ENCODE measurements around the gene ADAMTS6. TPM values are rescaled to one million over a fixed set of nuclear protein-coding genes. Genes with fewer than 3 reads are reported as not detected.

ADAMTS6 gene
- total and polyA plus RNA-seq, 2 donors (not counting 1 experiment from before 2014, with no cell fraction given): 3.6 to 12.3 TPM

GRCh38 chr5:65485405-65485804 is 3.7 kb upstream of the ADAMTS6 start:
- Mint-ChIP-seq H3K4me3 (no peak overlapping the region), H3K4me1 (peaks cover 7% of the 10 kb centered on the region), H3K27me3 (no peaks in the 10 kb centered on the region), H3K9me3 (ENCODE audit: insufficient read depth) (no peaks in the 10 kb centered on the region), H3K27ac (no peak overlapping the region)
- no peak for ATAC-seq (ENCODE audit: low read depth)
- no peaks in the 10 kb centered on the region for H3K27me3 ChIP-seq (replicated peaks in 1 of 4; ENCODE audit: control extremely low read depth in 1 of 4, control insufficient read depth in 3 of 4, insufficient read depth in 4 of 4, low read length in 3 of 4)
- ChIA-PET CTCF (interaction anchor here (1.1 to 8.0 kb wide), 3 partner anchors 525 to 727 kb away, joined by 5 to 160 read pairs (median 131); no protein-coding TSS in a partner anchor), POLR2A (no interaction called here)
- H3K27ac ChIP-seq (ENCODE audit: low read length in 2 of 2): no peak overlapping the region
- WGBS (ENCODE audit: insufficient coverage): 95% methylated on average over 27 of the region's 28 CpGs
- TF ChIP-seq EZH2 (IDR thresholded peaks at IDR 0.05; ENCODE audit: borderline replicate concordance, insufficient read depth, low read depth, low read length, poor library complexity, severe bottlenecking) (no peak), CTCF (IDR thresholded peaks at IDR 0.05) (no peak)
- no peak overlapping the region for H3K4me2 ChIP-seq (replicated peaks; ENCODE audit: low read depth, low read length, poor library complexity, severe bottlenecking)
- H3K36me3 ChIP-seq (replicated peaks in 1 of 2; ENCODE audit: control extremely low read depth in 1 of 2, control insufficient read depth in 1 of 2, extremely low read depth in 1 of 2, insufficient read depth in 2 of 2, low read length in 1 of 2): no peaks in the 10 kb centered on the region
- H3K9ac ChIP-seq (ENCODE audit: low read length): no peak overlapping the region
- H3K4me3 ChIP-seq (ENCODE audit: control extremely low read depth in 1 of 5, extremely low read depth in 1 of 5, insufficient read depth in 1 of 5, low read depth in 2 of 5, low read length in 4 of 5): no peak overlapping the region
- peaks cover 0 to 5% of the 10 kb centered on the region in 2 donors for H3K4me1 ChIP-seq (ENCODE audit: control insufficient read depth in 2 of 2, insufficient read depth in 2 of 2, low read length in 2 of 2)
- DNase-seq: no peak
- H2AFZ ChIP-seq (ENCODE audit: insufficient read depth, low read depth, low read length, poor library complexity, severe bottlenecking): no peak overlapping the region
- H3K9me3 ChIP-seq (ENCODE audit: control extremely low read depth in 1 of 3, control insufficient read depth in 2 of 3, insufficient read depth in 1 of 3, low read length in 2 of 3): no peaks in the 10 kb centered on the region
- intact Hi-C loops (cut with micrococcal nuclease): loop anchor here (10.0 kb wide), 1 partner anchor 271 kb away; no protein-coding TSS in a partner anchor
- H4K20me1 ChIP-seq (ENCODE audit: control insufficient read depth, insufficient read depth, low read length, poor library complexity, severe bottlenecking): no peaks in the 10 kb centered on the region
- peaks cover 2% of the 10 kb centered on the region for H3K79me2 ChIP-seq (ENCODE audit: control insufficient read depth, insufficient read depth, low read length)

GRCh38 chr5:65483546-65484346 is 2.0 kb upstream of the ADAMTS6 start:
- H3K4me3 Mint-ChIP-seq: no peak overlapping the region
- Histone ChIP-seq H3K9me3 (ENCODE audit: control extremely low read depth in 1 of 3, control insufficient read depth in 2 of 3, insufficient read depth in 1 of 3, low read length in 2 of 3) (no peaks in the 10 kb centered on the region), H3K27ac (ENCODE audit: low read length in 2 of 2) (peak overlapping the region; percentile 21 to 81), H3K36me3 (replicated peaks in 1 of 2; ENCODE audit: control extremely low read depth in 1 of 2, control insufficient read depth in 1 of 2, extremely low read depth in 1 of 2, insufficient read depth in 2 of 2, low read length in 1 of 2) (no peaks in the 10 kb centered on the region), H3K4me2 (replicated peaks; ENCODE audit: low read depth, low read length, poor library complexity, severe bottlenecking) (peak overlapping the region; percentile 84), H2AFZ (ENCODE audit: insufficient read depth, low read depth, low read length, poor library complexity, severe bottlenecking) (peak overlapping the region; percentile 97), H3K4me1 (ENCODE audit: control insufficient read depth in 2 of 2, insufficient read depth in 2 of 2, low read length in 2 of 2) (peaks cover 0 to 12% of the 10 kb centered on the region in 2 donors), H4K20me1 (ENCODE audit: control insufficient read depth, insufficient read depth, low read length, poor library complexity, severe bottlenecking) (no peaks in the 10 kb centered on the region), H3K4me3 (ENCODE audit: control extremely low read depth in 1 of 5, extremely low read depth in 1 of 5, insufficient read depth in 1 of 5, low read depth in 2 of 5, low read length in 4 of 5) (peak overlapping the region in 4 of 5 experiments; percentile 73 to 99 (median 86)), H3K27me3 (replicated peaks in 1 of 4; ENCODE audit: control extremely low read depth in 1 of 4, control insufficient read depth in 3 of 4, insufficient read depth in 4 of 4, low read length in 3 of 4) (no peaks in the 10 kb centered on the region), H3K79me2 (ENCODE audit: control insufficient read depth, insufficient read depth, low read length) (peaks cover 7% of the 10 kb centered on the region), H3K9ac (ENCODE audit: low read length) (peak overlapping the region; percentile 98)
- WGBS (ENCODE audit: insufficient coverage): no CpG with 5 or more reads among the region's 3 CpGs
- ATAC-seq (ENCODE audit: low read depth) (peak; percentile 52), DNase-seq (peak; percentile 70)
- intact Hi-C loops (cut with micrococcal nuclease): loop anchor here (1.0 to 10.0 kb wide), 9 partner anchors 79 to 848 kb away; partner anchors contain the start of genes CENPK, CWC27, PPWD1 and SREK1IP1
- peak overlapping the region; percentile 90 for H3K27ac Mint-ChIP-seq
- peaks cover 7% of the 10 kb centered on the region for H3K4me1 Mint-ChIP-seq
- TF ChIP-seq CTCF (IDR thresholded peaks at IDR 0.05): peak; percentile 79
- TF ChIP-seq EZH2 (IDR thresholded peaks at IDR 0.05; ENCODE audit: borderline replicate concordance, insufficient read depth, low read depth, low read length, poor library complexity, severe bottlenecking): no peak
- ChIA-PET POLR2A (no interaction called here), CTCF (interaction anchor here (0.6 to 8.0 kb wide), 39 partner anchors 11 to 1255 kb away, joined by 3 to 160 read pairs (median 5); partner anchors contain the start of genes PPWD1 and SREK1IP1)
- no peaks in the 10 kb centered on the region for H3K27me3 Mint-ChIP-seq
- no peaks in the 10 kb centered on the region for H3K9me3 Mint-ChIP-seq (ENCODE audit: insufficient read depth)
